Measurements from ENCODE around the gene CCDC188.

GRCh38 chr22:20164863-20165262, 14.0 kb upstream of the CCDC188 start:
- no peak for TF ChIP-seq TAF1 (conservative IDR thresholded peaks at IDR 0.05)
- TF ChIP-seq, protein P1, sequence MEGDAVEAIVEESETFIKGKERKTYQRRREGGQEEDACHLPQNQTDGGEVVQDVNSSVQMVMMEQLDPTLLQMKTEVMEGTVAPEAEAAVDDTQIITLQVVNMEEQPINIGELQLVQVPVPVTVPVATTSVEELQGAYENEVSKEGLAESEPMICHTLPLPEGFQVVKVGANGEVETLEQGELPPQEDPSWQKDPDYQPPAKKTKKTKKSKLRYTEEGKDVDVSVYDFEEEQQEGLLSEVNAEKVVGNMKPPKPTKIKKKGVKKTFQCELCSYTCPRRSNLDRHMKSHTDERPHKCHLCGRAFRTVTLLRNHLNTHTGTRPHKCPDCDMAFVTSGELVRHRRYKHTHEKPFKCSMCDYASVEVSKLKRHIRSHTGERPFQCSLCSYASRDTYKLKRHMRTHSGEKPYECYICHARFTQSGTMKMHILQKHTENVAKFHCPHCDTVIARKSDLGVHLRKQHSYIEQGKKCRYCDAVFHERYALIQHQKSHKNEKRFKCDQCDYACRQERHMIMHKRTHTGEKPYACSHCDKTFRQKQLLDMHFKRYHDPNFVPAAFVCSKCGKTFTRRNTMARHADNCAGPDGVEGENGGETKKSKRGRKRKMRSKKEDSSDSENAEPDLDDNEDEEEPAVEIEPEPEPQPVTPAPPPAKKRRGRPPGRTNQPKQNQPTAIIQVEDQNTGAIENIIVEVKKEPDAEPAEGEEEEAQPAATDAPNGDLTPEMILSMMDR (IDR thresholded peaks at IDR 0.05; ENCODE audit: low read depth, low read length, missing input control), result no peak
- no peak for TF ChIP-seq EGR1 (IDR thresholded peaks at IDR 0.05; ENCODE audit: low read depth in 2 of 2)
- TF ChIP-seq SP1 (IDR thresholded peaks at IDR 0.05), result no peak
- no peak for TF ChIP-seq GABPA (IDR thresholded peaks at IDR 0.05 in 1 of 2, conservative IDR thresholded peaks at IDR 0.05 in 1 of 2)
- no peak for TF ChIP-seq RAD21 (IDR thresholded peaks at IDR 0.05)
- TF ChIP-seq, protein P2, sequence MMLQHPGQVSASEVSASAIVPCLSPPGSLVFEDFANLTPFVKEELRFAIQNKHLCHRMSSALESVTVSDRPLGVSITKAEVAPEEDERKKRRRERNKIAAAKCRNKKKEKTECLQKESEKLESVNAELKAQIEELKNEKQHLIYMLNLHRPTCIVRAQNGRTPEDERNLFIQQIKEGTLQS (IDR thresholded peaks at IDR 0.05), result no peak
- TF ChIP-seq ZBTB33 (IDR thresholded peaks at IDR 0.05), result no peak
- TF ChIP-seq JUND (IDR thresholded peaks at IDR 0.05), result no peak
- TF ChIP-seq, protein P3, sequence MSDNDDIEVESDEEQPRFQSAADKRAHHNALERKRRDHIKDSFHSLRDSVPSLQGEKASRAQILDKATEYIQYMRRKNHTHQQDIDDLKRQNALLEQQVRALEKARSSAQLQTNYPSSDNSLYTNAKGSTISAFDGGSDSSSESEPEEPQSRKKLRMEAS (IDR thresholded peaks at IDR 0.05), result no peak
- no peak for TF ChIP-seq FOXA1 (IDR thresholded peaks at IDR 0.05)
- TF ChIP-seq YY1 (IDR thresholded peaks at IDR 0.05), result no peak

Measured in liver (tissue), 3 donors.